Peyer's patch (tissue), 4 donors: ENCODE measurements around the gene FOXJ1. TPM values are rescaled to one million over a fixed set of nuclear protein-coding genes. Genes with fewer than 3 reads are reported as not detected.

Experiments used
- DNase-seq, 3 donors: peaks; one replicate each; pipeline ENCODE4 v3.0.0-alpha.2; 2017 to 2019
- H3K27ac ChIP-seq, 4 donors: fragments of 200-600 bp; sonication (generic); one replicate each; pipeline ENCODE4 v1.5.1; 2016 to 2019
- H3K27me3 ChIP-seq, 2 donors: fragments of 200-600 bp; sonication (generic); one replicate each; pipeline ENCODE4 v1.5.1; 2019
- H3K36me3 ChIP-seq, 3 donors: fragments of 200-600 bp; sonication (generic); one replicate each; pipeline ENCODE4 v1.5.1; 2016 to 2019
- H3K4me1 ChIP-seq, 4 donors: fragments of 200-600 bp; sonication (generic); one replicate each; pipeline ENCODE4 v1.5.1; 2016 to 2019
- H3K4me3 ChIP-seq, 4 donors: fragments of 200-600 bp; sonication (generic); 1 replicate in 3 of 4; 2 replicates in 1 of 4; pipeline ENCODE4 v1.5.1; 2016 to 2019; ENCODE audit warnings: mild to moderate bottlenecking in 1 of 4
- H3K9me3 ChIP-seq, 4 donors: fragments of 200-600 bp; sonication (generic); one replicate each; pipeline ENCODE4 v1.5.1; 2016 to 2019; ENCODE audit warnings: mild to moderate bottlenecking in 1 of 4
- POLR2A ChIP-seq, 2 donors: fragments of 450-650 bp; IDR thresholded peaks; one replicate each; pipeline ENCODE4 v1.5.1; 2017; ENCODE audit warnings: antibody characterized with exemption in 2 of 2, mild to moderate bottlenecking in 2 of 2, moderate library complexity in 2 of 2
- total RNA-seq, 4 donors: library from RNA; depleted of rRNA; stranded (reverse); fragments of >200 nt; gene quantifications; one replicate each; pipeline ENCODE4 v1.1.0, GENCODE V29; 2016
- TF ChIP-seq, protein P1 (sequence below), 6 experiments: fragments of 450-650 bp in 4 of 6; fragments of 200-600 bp in 2 of 6; sonication (generic) in 1 of 6; IDR thresholded peaks; one replicate each; pipeline ENCODE4 v1.5.1; 2017 to 2019; ENCODE audit warnings: antibody characterized with exemption in 6 of 6, mild to moderate bottlenecking in 3 of 6, moderate library complexity in 1 of 6

Gene FOXJ1
- total RNA-seq, 4 donors from 2014 or later, result not detected

DNA sequence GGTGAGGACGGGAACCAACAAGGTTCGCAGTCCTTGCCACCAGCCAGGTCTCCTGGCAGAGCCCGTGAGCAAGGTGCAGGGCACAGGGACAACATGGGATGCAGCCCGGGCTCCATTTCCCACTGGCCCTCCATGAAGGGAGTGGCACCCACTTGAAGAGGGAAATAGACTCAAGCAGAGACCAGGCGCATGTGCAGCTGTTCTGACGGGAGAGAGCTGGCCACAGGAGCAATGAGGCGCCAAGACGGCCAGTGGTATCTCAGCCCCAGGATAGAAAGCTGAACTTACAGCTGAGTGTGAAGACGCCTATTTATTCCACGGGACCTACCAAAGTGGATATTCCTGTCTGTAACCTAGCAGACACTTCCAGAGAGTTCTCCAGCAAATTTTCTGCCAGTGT lies 8.2 kb upstream of the FOXJ1 start:
- peak in 2 of 3 donors; percentile 22 to 40 for DNase-seq
- Histone ChIP-seq H3K27me3 (no peaks in the 10 kb centered on the region), H3K4me3 (no peak overlapping the region), H3K9me3 (no peaks in the 10 kb centered on the region), H3K4me1 (peaks cover 0 to 19% (median 7%) of the 10 kb centered on the region in 4 donors), H3K27ac (no peak overlapping the region), H3K36me3 (no peaks in the 10 kb centered on the region)
- TF ChIP-seq POLR2A (IDR thresholded peaks at IDR 0.05), result no peak
- TF ChIP-seq, protein P1, sequence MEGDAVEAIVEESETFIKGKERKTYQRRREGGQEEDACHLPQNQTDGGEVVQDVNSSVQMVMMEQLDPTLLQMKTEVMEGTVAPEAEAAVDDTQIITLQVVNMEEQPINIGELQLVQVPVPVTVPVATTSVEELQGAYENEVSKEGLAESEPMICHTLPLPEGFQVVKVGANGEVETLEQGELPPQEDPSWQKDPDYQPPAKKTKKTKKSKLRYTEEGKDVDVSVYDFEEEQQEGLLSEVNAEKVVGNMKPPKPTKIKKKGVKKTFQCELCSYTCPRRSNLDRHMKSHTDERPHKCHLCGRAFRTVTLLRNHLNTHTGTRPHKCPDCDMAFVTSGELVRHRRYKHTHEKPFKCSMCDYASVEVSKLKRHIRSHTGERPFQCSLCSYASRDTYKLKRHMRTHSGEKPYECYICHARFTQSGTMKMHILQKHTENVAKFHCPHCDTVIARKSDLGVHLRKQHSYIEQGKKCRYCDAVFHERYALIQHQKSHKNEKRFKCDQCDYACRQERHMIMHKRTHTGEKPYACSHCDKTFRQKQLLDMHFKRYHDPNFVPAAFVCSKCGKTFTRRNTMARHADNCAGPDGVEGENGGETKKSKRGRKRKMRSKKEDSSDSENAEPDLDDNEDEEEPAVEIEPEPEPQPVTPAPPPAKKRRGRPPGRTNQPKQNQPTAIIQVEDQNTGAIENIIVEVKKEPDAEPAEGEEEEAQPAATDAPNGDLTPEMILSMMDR (IDR thresholded peaks at IDR 0.05), result no peak

DNA sequence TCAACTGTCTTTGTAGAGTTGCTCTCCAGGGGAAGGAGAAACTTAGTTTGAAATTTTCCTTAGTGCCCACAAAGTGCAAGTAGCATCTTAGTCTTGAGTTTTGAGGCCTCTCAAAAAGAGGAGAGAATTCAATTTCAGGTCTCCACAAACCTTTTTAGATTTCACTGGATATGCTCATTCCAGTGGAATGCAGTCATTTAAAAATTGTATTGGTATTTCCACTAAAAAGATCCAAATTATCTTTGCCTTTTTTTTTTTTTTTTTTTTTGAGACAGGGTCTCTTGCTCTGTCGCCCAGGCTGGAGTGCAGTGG lies 6.9 kb upstream of the FOXJ1 start:
- no peaks in the 10 kb centered on the region for H3K9me3 ChIP-seq
- TF ChIP-seq, protein P1 (IDR thresholded peaks at IDR 0.05), result no peak
- TF ChIP-seq POLR2A (IDR thresholded peaks at IDR 0.05), result no peak

DNA sequence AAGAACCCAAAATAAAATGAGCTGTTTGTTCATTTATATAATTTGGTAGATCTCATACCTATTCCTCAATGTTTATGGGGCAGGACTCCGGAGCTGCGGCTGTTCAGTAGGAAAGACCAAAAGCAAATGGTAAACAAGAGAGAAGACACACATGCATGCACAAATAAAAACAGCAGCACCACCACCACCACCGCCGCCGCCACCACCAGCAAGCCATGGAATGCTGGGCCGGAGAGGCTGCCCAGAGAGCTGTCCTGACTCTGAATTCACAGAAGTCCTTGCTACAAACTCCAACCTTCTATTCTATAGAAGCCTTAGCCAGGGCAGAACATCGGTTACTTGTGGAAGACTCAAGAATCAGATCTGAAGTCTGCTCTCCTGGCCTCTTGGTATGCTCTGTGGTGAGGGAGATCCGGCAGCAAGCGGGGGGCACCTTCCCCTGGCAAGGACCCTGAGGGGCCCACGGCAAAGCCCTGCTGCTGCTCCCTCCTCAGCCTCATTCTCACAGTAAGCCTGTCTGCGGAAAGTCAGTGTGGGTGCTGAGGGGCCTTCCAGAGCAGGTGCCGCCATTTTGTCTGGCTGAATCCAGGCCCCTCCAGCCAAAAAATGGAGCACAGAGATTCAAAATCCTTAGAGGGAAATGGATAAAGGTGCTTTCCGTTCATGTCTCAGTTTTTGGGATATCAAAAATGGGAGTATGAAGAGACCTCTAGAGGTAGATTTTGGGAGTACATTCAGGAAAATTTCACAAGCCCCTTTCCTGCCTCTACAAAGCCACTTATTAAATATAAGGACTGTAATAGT lies 6.4 kb upstream of the FOXJ1 start:
- TF ChIP-seq POLR2A (IDR thresholded peaks at IDR 0.05), result no peak
- TF ChIP-seq, protein P1 (IDR thresholded peaks at IDR 0.05), result peak; percentile 17 to 33 (median 25)
- Histone ChIP-seq H3K4me1 (peaks cover 0 to 19% (median 7%) of the 10 kb centered on the region in 4 donors), H3K9me3 (no peaks in the 10 kb centered on the region), H3K27ac (no peak overlapping the region), H3K36me3 (no peaks in the 10 kb centered on the region), H3K27me3 (no peaks in the 10 kb centered on the region), H3K4me3 (no peak overlapping the region)
- DNase-seq, result peak in 2 of 3 donors; percentile 39 to 42

More for the DNA sequence above, 6.9 kb upstream of the FOXJ1 start:
- Histone ChIP-seq H3K27me3 (no peaks in the 10 kb centered on the region), H3K36me3 (no peaks in the 10 kb centered on the region), H3K4me1 (peaks cover 0 to 19% (median 7%) of the 10 kb centered on the region in 4 donors), H3K27ac (no peak overlapping the region), H3K4me3 (no peak overlapping the region)
- no peak for DNase-seq

DNA sequence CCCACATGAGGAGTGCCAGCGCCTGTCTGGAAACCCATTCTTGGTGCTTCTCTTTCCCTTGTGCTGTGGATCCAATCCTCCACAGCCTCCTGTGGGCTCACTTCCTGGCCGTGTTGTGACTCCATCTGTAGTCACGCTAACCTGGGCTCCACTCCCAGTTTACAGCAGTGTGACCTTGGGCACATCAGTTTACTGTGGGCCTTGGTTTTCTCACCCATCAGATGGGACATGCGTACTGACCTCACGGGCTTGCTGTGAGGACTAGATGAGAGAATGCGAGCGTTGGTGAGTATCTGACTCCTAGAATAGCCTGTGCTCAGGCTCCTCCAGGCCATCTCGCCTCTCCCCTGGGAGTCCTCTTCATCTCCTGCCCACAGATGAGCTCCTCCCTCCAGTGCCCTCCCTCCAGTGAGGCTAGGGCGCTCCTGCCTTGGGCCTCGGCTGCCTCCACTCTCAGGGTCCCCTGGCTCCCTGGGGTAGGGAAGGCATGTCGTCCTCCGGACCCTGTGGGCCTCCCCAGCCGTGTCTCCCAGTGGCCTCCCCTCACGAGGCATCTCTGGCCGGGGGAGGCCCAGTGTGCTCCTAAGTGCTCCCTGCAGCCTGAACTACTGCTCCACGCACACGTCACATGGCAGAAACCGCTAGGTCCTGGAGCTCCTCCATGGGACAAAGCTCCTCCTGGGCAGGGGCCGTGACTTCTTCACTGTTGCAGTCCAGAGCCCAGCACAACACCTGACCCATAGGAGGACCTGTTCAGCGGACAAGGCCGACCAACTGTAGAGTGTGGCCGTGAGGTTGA lies 5.2 kb upstream of the FOXJ1 start:
- H3K4me3 ChIP-seq, result no peak overlapping the region
- no peaks in the 10 kb centered on the region for H3K27me3 ChIP-seq
- peak overlapping the region; percentile 61 to 82 (median 74) for H3K27ac ChIP-seq
- DNase-seq, result peak in 2 of 3 donors; percentile 43
- no peaks in the 10 kb centered on the region for H3K9me3 ChIP-seq
- peaks cover 3 to 24% (median 10%) of the 10 kb centered on the region in 4 donors for H3K4me1 ChIP-seq
- no peaks in the 10 kb centered on the region for H3K36me3 ChIP-seq
- TF ChIP-seq, protein P1 (IDR thresholded peaks at IDR 0.05), result no peak
- no peak for TF ChIP-seq POLR2A (IDR thresholded peaks at IDR 0.05)

DNA sequence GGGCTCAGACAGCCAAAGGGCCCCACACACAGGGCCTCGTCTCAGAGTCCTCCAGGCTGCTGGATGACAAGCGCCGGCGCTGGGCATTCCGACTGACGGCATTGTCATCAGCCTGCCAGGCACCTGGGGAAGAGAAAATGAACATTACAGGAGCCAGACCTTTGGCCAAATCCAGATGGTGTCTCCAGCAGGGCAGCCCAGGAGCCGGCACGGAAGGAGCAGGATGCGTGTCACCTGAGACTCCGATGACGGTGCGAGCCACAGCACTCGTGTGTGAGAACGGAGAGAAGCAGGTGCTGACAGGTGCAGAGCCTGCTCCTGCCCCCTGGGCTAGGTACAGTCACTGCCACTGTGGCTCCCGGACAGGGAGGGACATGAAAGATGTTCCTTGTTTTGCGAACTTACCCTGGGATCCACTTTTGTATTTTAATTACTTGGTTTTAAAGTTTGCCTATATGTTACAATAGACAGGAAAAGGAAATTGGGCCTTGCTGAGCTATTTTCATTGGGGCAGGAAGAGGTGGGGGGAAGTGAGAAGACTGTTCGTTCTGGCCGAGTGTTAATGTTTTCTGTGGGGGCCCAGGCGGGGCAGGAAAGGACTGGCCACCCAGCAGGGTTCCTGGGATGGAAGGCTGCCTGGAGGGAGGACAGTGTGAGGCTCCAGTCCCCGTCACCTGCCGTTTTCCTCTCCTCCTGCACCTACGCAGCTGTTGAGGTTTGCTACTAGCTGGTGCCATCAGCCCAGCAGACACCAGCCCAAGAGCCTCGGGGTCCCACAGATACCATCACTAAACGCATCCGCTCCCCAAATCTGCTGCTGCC lies 4.4 kb upstream of the FOXJ1 start:
- no peaks in the 10 kb centered on the region for H3K27me3 ChIP-seq
- peak overlapping the region in 1 of 4 donors; percentile 12 for H3K4me3 ChIP-seq
- no peak for TF ChIP-seq POLR2A (IDR thresholded peaks at IDR 0.05)
- TF ChIP-seq, protein P1 (IDR thresholded peaks at IDR 0.05), result no peak
- no peaks in the 10 kb centered on the region for H3K9me3 ChIP-seq
- peak overlapping the region; percentile 61 to 82 (median 74) for H3K27ac ChIP-seq
- H3K36me3 ChIP-seq, result no peaks in the 10 kb centered on the region
- DNase-seq, result peak; percentile 51 to 84 (median 78)
- peaks cover 6 to 32% (median 14%) of the 10 kb centered on the region in 4 donors for H3K4me1 ChIP-seq
